ENCODE results near the gene RPH3AL.
"Not testable (repeated sequence)": the region's sequence is repeated elsewhere in the genome, so short reads cannot be mapped to it uniquely, and the experiment has no call there.

Gene RPH3AL

DNA sequence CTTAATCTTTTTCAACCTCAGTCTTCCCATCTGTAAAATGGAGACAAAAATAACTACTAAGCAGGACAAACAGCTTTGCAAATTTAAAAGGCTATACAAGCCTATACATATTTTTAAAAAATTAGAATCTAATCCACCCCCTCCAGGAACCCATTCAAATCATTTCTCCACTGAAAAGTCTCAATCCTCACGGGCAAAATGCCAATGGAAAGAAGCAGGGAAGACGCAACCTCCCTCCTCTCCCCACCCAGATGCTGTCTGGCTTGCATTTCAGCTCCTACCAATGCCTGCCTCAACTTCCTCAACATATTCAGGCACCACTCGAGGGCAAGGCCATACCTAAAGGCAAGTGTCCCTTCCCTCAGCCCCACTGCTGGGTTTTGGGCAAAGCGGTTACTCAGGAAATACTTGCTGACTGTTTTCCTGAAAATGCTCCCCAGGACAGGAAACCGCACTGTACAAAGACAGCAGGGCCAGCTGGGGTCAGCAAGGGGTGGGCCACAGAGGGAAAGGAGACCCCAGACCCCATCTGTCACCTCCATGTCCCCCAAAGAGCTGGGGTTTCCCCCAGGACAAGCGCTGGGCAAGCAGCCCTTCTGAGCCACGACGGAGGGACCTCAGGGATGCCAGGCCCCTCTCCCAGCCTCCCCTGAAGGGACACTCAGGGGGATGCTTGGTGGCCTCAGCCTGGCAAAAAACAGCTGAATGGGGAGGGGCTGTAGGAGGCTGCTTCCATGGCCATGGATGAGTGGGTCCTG is 123.5 kb downstream of the RPH3AL start:
- ChIA-PET POLR2A (ENCODE audit: low non-redundant PET) (no interaction called here), CTCF (no interaction called here)
- DNase-seq (ENCODE audit: low spot score): no peak
- H3K27ac ChIP-seq: no peak overlapping the region
- no peak for TF ChIP-seq CTCF (conservative IDR thresholded peaks at IDR 0.05; ENCODE audit: low read depth)

GRCh38 chr17:227946-228615 is 124.5 kb downstream of the RPH3AL start:
- H3K27ac ChIP-seq: no peak overlapping the region
- CTCF ChIA-PET: interaction anchor here (0.7 to 1.1 kb wide), 2 partner anchors 9 to 28 kb away, joined by 3 read pairs; no protein-coding TSS in a partner anchor
- no peak for DNase-seq (ENCODE audit: low spot score)
- POLR2A ChIA-PET (ENCODE audit: low non-redundant PET): no interaction called here
- TF ChIP-seq CTCF (conservative IDR thresholded peaks at IDR 0.05; ENCODE audit: low read depth): no peak

DNA sequence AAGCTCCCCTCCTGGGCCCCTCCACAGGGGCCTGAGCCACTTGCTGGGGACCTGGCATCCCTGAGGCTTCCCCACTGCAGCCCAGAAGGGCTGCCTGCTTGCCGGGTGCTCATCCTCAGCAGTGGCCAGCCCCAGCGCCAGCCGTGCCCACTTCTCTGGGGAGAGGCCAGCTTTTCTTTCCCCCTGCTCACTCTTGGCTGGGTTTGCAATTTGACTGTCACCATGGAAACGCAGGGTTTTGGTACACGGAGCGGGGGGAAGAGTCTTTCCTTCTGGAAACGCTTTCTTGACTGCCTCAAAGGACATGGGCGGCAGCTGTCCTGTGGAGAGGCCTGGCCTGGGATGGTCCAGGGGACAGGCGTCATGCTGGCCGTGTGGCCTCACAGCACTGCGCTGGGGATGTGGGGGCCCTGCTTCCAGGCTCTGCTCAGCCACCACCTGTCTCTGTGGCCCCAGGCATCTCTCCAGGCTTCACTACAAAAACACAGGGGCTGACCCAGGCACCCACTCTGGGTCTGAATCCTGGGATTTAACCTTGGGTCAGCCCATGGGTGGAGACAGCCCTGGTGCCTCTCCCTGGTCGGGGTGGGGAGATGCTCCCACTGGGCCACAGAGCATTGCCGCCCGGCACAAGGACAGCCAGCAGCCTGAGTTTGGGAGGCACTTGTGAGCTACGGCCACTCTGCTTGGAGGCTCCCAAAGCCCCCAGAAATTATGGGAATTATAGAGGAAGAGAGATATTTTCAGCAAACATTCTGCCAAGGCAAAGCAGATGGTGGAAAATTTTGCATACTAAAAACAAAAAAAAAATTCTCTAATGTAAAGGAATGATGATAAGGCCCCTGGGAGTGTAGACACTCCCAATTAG is 125.3 kb downstream of the RPH3AL start:
- no peak overlapping the region for H3K27ac ChIP-seq
- DNase-seq (ENCODE audit: low spot score): no peak
- ChIA-PET POLR2A (ENCODE audit: low non-redundant PET) (no interaction called here), CTCF (interaction anchor here (0.7 to 1.1 kb wide), 2 partner anchors 9 to 27 kb away, joined by 3 read pairs; no protein-coding TSS in a partner anchor)
- no peak for TF ChIP-seq CTCF (conservative IDR thresholded peaks at IDR 0.05; ENCODE audit: low read depth)

DNA sequence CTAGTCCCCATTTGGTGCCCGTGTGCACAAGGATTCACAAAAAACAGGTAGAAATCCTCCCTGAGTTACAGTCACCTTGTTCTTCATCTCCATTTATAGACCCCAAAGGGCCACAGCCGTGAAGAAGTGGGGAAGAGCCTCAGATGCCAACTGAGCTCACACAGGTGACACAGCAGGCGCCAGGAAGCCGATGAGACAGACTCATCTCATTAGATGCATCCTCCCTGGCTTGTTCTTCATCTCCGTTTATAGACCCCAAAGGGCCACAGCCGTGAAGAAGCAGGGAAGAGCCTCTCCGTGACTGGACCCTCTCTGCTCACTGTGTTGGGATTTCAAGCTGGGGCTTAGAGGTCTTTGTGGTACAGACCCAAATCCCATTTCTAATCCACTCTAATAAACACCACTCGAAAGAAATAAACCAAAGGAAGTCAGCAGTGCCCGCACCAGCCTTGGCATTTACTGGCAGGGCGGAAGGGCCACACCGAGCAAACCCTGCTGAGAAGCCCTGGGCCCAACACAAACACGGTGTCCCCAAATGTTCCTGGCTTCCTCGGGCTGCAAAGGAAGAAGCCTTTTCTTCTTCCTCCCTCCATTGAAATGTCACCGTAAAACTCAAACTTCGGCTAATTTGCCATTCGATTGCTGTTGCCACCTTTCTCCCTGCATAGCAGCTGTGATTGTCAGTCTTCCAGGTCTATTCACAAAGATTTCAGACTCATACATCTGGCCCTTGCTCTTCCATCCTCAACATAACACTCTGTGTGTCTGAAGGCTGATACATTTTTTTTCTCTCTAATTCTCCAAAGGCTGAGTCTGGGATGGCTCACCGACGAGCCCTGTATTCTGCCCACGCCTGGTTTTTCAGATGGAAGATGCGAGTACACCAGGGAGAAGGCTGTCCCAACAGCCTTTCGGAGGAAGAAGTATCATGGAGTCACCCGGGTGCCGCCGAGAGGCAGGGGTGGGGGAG is 126.2 kb downstream of the RPH3AL start:
- H3K27ac ChIP-seq: no peak overlapping the region
- no peak for DNase-seq (ENCODE audit: low spot score)
- TF ChIP-seq CTCF (conservative IDR thresholded peaks at IDR 0.05; ENCODE audit: low read depth): no peak
- ChIA-PET CTCF (no interaction called here), POLR2A (ENCODE audit: low non-redundant PET) (no interaction called here)

DNA sequence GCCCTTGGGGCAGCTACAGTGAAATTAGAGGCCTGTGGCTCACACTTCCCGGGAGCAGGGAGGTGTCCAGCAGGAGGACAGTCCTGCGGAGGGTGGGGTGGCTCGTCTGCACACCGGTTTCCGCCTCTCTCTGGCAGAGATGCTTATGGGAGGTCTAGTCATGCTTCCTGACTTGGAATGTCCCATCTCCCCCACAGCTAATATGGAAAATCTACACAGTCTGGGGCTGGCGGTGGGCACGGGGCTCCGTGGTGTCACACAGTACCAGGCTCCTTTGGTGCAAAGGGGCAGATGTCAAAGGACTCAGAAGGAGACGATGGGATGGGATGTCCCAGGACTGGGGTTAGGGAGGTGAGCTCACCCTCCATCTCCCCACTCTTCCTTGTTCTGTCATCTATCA is 127.1 kb downstream of the RPH3AL start:
- no peak for DNase-seq (ENCODE audit: low spot score)
- ChIA-PET POLR2A (ENCODE audit: low non-redundant PET) (no interaction called here), CTCF (no interaction called here)
- no peak for TF ChIP-seq CTCF (conservative IDR thresholded peaks at IDR 0.05; ENCODE audit: low read depth)
- no peak overlapping the region for H3K27ac ChIP-seq

DNA sequence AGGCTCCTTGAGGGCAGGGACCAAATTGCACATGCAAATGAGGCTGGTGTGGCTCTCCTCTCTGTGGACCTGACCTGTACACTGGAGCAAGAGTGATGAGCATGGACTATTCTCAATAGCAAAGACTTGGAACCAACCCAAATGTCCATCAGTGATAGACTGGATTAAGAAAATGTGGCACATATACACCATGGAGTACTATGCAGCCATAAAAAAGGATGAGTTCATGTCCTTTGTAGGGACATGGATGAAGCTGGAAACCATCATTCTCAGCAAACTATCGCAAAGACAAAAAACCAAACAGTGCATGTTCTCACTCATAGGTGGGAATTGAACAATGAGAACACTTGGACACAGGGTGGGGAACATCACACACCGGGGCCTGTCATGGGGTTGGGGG is 128.0 kb downstream of the RPH3AL start:
- POLR2A ChIA-PET (ENCODE audit: low non-redundant PET); H3K27ac ChIP-seq; CTCF ChIA-PET; DNase-seq (ENCODE audit: low spot score): not testable (repeated sequence)
